Epithelial cell of prostate (primary cell): Measurements from ENCODE around the gene VMO1.
A peak's percentile ranks its signal among the peaks of the same experiment; 100 is the strongest.
"Not testable (repeated sequence)": the region's sequence is repeated elsewhere in the genome, so short reads cannot be mapped to it uniquely, and the experiment has no call there.

Experiments
- DNase-seq: peaks from one replicate; pipeline ENCODE4 v3.0.0-alpha.2; 2011; ENCODE audit warnings: low read depth, low spot score
- H3K27ac ChIP-seq: fragments of 450-650 bp; 2 replicates; pipeline ENCODE4 v1.5.1; 2017; ENCODE audit warnings: mild to moderate bottlenecking

The VMO1 gene, protein sequence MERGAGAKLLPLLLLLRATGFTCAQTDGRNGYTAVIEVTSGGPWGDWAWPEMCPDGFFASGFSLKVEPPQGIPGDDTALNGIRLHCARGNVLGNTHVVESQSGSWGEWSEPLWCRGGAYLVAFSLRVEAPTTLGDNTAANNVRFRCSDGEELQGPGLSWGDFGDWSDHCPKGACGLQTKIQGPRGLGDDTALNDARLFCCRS

GRCh38 chr17:4786106-4786511 is at the start of gene VMO1:
Gene VMO1, minus strand, starts transcription at chr17:4786364. Its CDS starts 12 bp downstream, at chr17:4786352.
- DNase-seq: no peak
- no peak within 1 kb of the TSS for H3K27ac ChIP-seq

DNA sequence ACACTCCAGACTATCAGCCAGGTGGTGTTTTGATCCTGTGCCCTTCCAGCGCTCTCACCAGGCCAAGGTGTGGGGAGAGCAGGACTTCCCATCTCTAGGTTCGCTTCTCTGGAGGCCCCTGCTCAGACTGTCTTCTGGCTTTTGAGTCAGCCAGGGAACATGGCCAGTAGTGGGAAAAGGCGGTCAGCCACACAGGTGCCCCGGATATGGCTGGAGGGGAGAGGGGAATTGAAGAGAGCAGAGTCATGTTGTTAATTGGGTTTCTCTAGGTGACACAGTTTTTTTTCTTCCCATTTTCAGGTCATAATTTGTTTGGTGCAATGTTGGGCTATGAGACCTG is 48.5 kb upstream of the VMO1 start:
- DNase-seq: no peak
- peak overlapping the region; percentile 86 for H3K27ac ChIP-seq

GRCh38 chr17:4833941-4834680 is 47.9 kb upstream of the VMO1 start:
- H3K27ac ChIP-seq: peak overlapping the region; percentile 86
- no peak for DNase-seq

GRCh38 chr17:4833178-4833940 is 47.2 kb upstream of the VMO1 start, which contains the start of gene MINK1:
Gene MINK1, plus strand, starts transcription at chr17:4833340. Its CDS starts 244 bp downstream, at chr17:4833584.
- peak within 1 kb of the TSS; percentile 86 for H3K27ac ChIP-seq
- DNase-seq: peak; percentile 60

- H3K27ac ChIP-seq: peak overlapping the region; percentile 86
- DNase-seq: not testable (repeated sequence)
Measured at GRCh38 chr17:4832829-4833177, 46.6 kb upstream of the VMO1 start.

DNA sequence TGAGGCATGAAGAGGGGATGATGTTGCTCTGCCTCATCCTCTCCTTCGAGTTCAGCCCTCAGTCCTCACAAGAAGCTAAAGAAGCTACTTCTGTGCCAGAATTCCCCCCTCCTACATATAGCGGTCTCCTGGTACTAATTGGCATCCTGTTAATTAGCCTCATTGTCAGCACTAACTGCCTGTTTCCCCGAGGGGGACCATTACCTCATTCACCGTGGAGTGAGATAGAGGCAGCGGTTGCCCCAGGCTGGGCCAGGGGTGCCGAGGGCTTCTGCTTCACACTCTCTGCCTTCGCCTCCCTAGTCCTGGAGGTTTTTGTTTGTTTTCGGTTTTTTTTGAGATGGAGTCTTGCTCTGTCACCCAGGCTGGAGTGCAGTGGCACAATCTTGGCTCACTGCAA is 41.2 kb upstream of the VMO1 start:
- DNase-seq: no peak
- H3K27ac ChIP-seq: no peak overlapping the region

- DNase-seq: no peak
Measured at GRCh38 chr17:4823373-4824089, 37.4 kb upstream of the VMO1 start.

GRCh38 chr17:4822835-4823234 is 36.7 kb upstream of the VMO1 start:
- H3K27ac ChIP-seq: no peak overlapping the region
- DNase-seq: no peak

More at GRCh38 chr17:4823373-4824089, 37.4 kb upstream of the VMO1 start:
- H3K27ac ChIP-seq: no peak overlapping the region

- no peak for DNase-seq
- no peak overlapping the region for H3K27ac ChIP-seq
Measured at GRCh38 chr17:4818276-4818675, 32.1 kb upstream of the VMO1 start.

DNA sequence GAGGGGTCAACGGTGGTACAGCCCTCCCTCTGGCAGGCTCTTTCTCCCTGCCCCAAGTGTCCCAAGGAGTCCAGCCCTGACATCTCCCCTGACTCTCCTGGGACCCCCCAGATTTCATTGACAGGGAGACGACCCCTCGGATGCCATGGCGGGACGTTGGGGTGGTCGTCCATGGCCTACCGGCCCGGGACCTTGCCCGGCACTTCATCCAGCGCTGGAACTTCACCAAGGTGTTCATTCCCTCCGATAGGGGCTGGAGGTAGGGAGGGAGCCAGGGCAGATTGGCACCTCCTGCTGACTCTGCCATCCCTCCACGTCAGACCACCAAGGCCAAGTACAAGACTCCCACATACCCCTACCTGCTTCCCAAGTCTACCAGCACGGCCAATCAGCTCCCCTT is 30.7 kb upstream of the VMO1 start:
- DNase-seq: no peak
- H3K27ac ChIP-seq: no peak overlapping the region

GRCh38 chr17:4815043-4815675 is 29.0 kb upstream of the VMO1 start:
- H3K27ac ChIP-seq: no peak overlapping the region
- no peak for DNase-seq

GRCh38 chr17:4812690-4813089 is 26.5 kb upstream of the VMO1 start:
- H3K27ac ChIP-seq: no peak overlapping the region
- no peak for DNase-seq

DNA sequence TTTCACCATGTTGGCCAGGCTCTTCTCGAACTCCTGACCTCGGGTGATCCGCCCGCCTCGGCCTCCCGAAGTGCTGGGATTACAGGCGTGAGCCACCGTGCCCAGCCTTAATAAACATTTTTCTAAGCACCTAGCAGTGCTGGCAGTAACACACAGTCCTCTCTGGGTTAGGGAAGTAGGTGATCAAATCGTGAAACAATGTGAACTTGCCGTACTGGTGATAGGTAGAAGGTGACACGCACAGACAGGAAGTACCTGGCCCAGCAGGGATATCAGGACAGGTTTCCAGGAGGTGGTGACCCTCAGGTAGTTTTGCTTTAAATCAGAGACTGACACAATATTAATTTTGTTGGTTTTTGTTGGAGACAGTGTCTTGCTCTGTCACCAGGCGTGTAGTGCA is 25.3 kb upstream of the VMO1 start:
- peak overlapping the region; percentile 35 for H3K27ac ChIP-seq
- no peak for DNase-seq

GRCh38 chr17:4810696-4811290 is 24.6 kb upstream of the VMO1 start:
- no peak for DNase-seq
- H3K27ac ChIP-seq: peak overlapping the region; percentile 35

DNA sequence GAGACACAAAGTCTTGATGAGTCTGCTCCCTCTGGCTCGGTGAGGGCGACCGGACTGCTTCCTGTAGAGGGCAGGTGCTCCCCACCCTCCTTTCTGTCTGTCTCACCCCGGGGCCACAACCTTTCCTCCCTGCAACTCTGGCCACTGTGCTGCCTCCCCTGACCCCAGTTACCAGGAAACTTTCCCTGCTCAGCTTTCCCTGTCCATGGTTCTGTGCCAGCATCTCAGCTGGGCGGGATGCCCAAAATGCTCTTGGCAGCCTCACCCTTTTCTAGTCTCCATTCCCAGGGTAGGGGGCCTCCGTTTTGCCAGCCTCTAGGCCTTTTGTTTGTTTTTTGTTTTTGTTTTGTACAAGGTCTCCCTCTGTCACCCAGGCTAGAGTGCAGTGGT is 22.2 kb upstream of the VMO1 start:
- no peak for DNase-seq
- H3K27ac ChIP-seq: no peak overlapping the region

- peak overlapping the region; percentile 38 for H3K27ac ChIP-seq
- DNase-seq: no peak
Measured at GRCh38 chr17:4807605-4808377, 21.6 kb upstream of the VMO1 start.

- no peak for DNase-seq
- H3K27ac ChIP-seq: peak within 1 kb of the TSS; percentile 38
Measured at GRCh38 chr17:4806777-4807604, 20.8 kb upstream of the VMO1 start, which contains the start of gene PLD2. Gene PLD2, plus strand, starts transcription at chr17:4807152. Its CDS starts 621 bp downstream, at chr17:4807773.

DNA sequence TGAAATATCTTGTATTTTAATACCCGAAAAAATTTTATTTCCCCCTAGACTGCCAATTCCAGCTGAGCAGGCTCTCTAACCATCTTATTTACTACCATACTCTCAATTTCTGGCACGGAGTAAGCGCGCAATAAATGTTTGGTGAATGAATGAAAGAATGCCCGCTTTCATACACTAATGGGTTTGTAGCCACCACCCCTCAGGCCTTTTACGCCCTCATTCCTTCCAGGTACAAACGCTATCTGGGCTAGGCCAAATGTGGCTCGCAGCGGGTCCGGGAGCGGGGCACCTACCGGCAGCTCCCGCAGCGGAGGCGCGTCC is 20.3 kb upstream of the VMO1 start:
- no peak for DNase-seq
- peak overlapping the region; percentile 38 for H3K27ac ChIP-seq
